Purkinje cell (primary cell): Measurements from ENCODE around the gene SUOX. TPM values are rescaled to one million over a fixed set of nuclear protein-coding genes. Genes with fewer than 3 reads are reported as not detected.

ENCODE experiments used
- polyA plus RNA-seq: library from polyadenylated mRNA; unstranded; fragments of >200 nt; fragmentation: Nextera tagmentation; gene quantifications from 2 replicates; pipeline ENCODE4 v1.2.1, GENCODE V29; 2014

SUOX gene
- polyA plus RNA-seq: 10.7 and 20.8 TPM in 2 replicates

GRCh38 chr12:55996715-55997534 is at the start of gene SUOX:
Gene SUOX (plus strand): TSS chr12:55997276. CDS start chr12:56002222, 4,946 bp downstream.

GRCh38 chr12:55965941-55966407 is 31.1 kb upstream of the SUOX start, which contains the start of gene PMEL:
Gene PMEL (minus strand): TSS chr12:55966042. CDS start chr12:55966011, 31 bp downstream.

GRCh38 chr12:55966408-55967281 is 30.4 kb upstream of the SUOX start, which contains the start of gene CDK2:
Gene CDK2 (plus strand): TSS chr12:55966830. CDS start chr12:55967009, 179 bp downstream.

GRCh38 chr12:55973599-55974307 is 23.3 kb upstream of the SUOX start, which contains the start of gene RAB5B:
Gene RAB5B (plus strand): TSS chr12:55974078. CDS start chr12:55986961, 12,883 bp downstream.

GRCh38 chr12:56020423-56021184 is 23.5 kb downstream of the SUOX start, which contains the start of gene IKZF4:
Gene IKZF4 (plus strand): TSS chr12:56021043. CDS start chr12:56021494, 451 bp downstream.

GRCh38 chr12:56041552-56042429 is 44.7 kb downstream of the SUOX start, which contains the start of gene RPS26:
Gene RPS26 (plus strand): TSS chr12:56041918. CDS start chr12:56042167, 249 bp downstream.

Other genes with a start within 250 kb of the SUOX start
- 124 and 157 TPM in 2 replicates for gene SARNP, start 179.6 kb upstream of the SUOX start, polyA plus RNA-seq
- gene ORMDL2, start 179.2 kb upstream of the SUOX start, polyA plus RNA-seq: 140 and 181 TPM in 2 replicates
- gene DNAJC14, start 167.7 kb upstream of the SUOX start, polyA plus RNA-seq: 0.98 and 1.7 TPM in 2 replicates
- not detected in 2 replicates for gene MMP19, start 154.3 kb upstream of the SUOX start, polyA plus RNA-seq
- 19.0 and 28.9 TPM in 2 replicates for gene PYM1, start 69.4 kb upstream of the SUOX start, polyA plus RNA-seq
- 2.0 and 9.5 TPM in 2 replicates for gene DGKA, start 66.1 kb upstream of the SUOX start, polyA plus RNA-seq
- not detected in 2 replicates for gene PMEL, start 31.2 kb upstream of the SUOX start, polyA plus RNA-seq
- gene CDK2, start 30.4 kb upstream of the SUOX start, polyA plus RNA-seq: 0.31 TPM in 1 of 2 replicates, not detected in the other
- gene RAB5B, start 23.2 kb upstream of the SUOX start, polyA plus RNA-seq: 22.5 and 27.6 TPM in 2 replicates
- 1.0 and 2.1 TPM in 2 replicates for gene IKZF4, start 23.8 kb downstream of the SUOX start, polyA plus RNA-seq
- 495 and 532 TPM in 2 replicates for gene RPS26, start 44.6 kb downstream of the SUOX start, polyA plus RNA-seq
- gene ERBB3, start 82.9 kb downstream of the SUOX start, polyA plus RNA-seq: 0.07 and 0.63 TPM in 2 replicates
- gene PA2G4, start 107.3 kb downstream of the SUOX start, polyA plus RNA-seq: 51.7 and 59.1 TPM in 2 replicates
- gene RPL41, start 119.4 kb downstream of the SUOX start, polyA plus RNA-seq: 1,996 and 2,354 TPM in 2 replicates
- 0.46 and 0.65 TPM in 2 replicates for gene ZC3H10, start 121.0 kb downstream of the SUOX start, polyA plus RNA-seq
- 0.99 and 9.1 TPM in 2 replicates for gene ESYT1, start 131.0 kb downstream of the SUOX start, polyA plus RNA-seq
- 99.3 and 105 TPM in 2 replicates for gene MYL6B, start 155.3 kb downstream of the SUOX start, polyA plus RNA-seq
- 2,053 and 2,241 TPM in 2 replicates for gene MYL6, start 161.1 kb downstream of the SUOX start, polyA plus RNA-seq
- 52.8 and 59.7 TPM in 2 replicates for gene SMARCC2, start 192.2 kb downstream of the SUOX start, polyA plus RNA-seq
- 12.4 and 13.5 TPM in 2 replicates for gene RNF41, start 224.6 kb downstream of the SUOX start, polyA plus RNA-seq
- gene NABP2, start 227.1 kb downstream of the SUOX start, polyA plus RNA-seq: 28.3 and 36.4 TPM in 2 replicates
- gene SLC39A5, start 232.8 kb downstream of the SUOX start, polyA plus RNA-seq: not detected in 2 replicates